ENCODE results near the gene COL4A3.

COL4A3 gene

GRCh38 chr2:227143895-227144294 lies 20.5 kb upstream of the COL4A3 start:
- Mint-ChIP-seq H3K4me3 (no peak overlapping the region), H3K27me3 (peaks cover 10% of the 10 kb centered on the region), H3K9me3 (no peaks in the 10 kb centered on the region), H3K36me3 (ENCODE audit: insufficient read depth) (no peaks in the 10 kb centered on the region), H3K27ac (ENCODE audit: low read depth) (no peak overlapping the region), H3K4me1 (no peaks in the 10 kb centered on the region)
- DNase-seq (ENCODE audit: low spot score in 2 of 2) (no peak), ATAC-seq (replicated peaks; ENCODE audit: extremely low read depth, poor library complexity, severe bottlenecking) (no peak)

- Mint-ChIP-seq H3K36me3 (ENCODE audit: insufficient read depth) (no peaks in the 10 kb centered on the region), H3K4me3 (no peak overlapping the region), H3K4me1 (no peaks in the 10 kb centered on the region), H3K27me3 (peaks cover 10% of the 10 kb centered on the region), H3K27ac (ENCODE audit: low read depth) (no peak overlapping the region), H3K9me3 (no peaks in the 10 kb centered on the region)
- ATAC-seq (replicated peaks; ENCODE audit: extremely low read depth, poor library complexity, severe bottlenecking) (no peak), DNase-seq (ENCODE audit: low spot score in 2 of 2) (no peak)
Observed at GRCh38 chr2:227146456-227146855, 18.0 kb upstream of the COL4A3 start.

GRCh38 chr2:227147023-227147422 lies 17.4 kb upstream of the COL4A3 start:
- no peak for ATAC-seq (replicated peaks; ENCODE audit: extremely low read depth, poor library complexity, severe bottlenecking)
- Mint-ChIP-seq H3K9me3 (no peaks in the 10 kb centered on the region), H3K27ac (ENCODE audit: low read depth) (no peak overlapping the region), H3K27me3 (peaks cover 10% of the 10 kb centered on the region), H3K4me1 (no peaks in the 10 kb centered on the region), H3K36me3 (ENCODE audit: insufficient read depth) (no peaks in the 10 kb centered on the region), H3K4me3 (no peak overlapping the region)
- DNase-seq (ENCODE audit: low spot score in 2 of 2): no peak

GRCh38 chr2:227148106-227148505 lies 16.3 kb upstream of the COL4A3 start:
- Mint-ChIP-seq H3K36me3 (ENCODE audit: insufficient read depth) (no peaks in the 10 kb centered on the region), H3K27ac (ENCODE audit: low read depth) (no peak overlapping the region), H3K9me3 (no peaks in the 10 kb centered on the region), H3K4me1 (no peaks in the 10 kb centered on the region), H3K4me3 (no peak overlapping the region), H3K27me3 (peaks cover 19% of the 10 kb centered on the region)
- ATAC-seq (replicated peaks; ENCODE audit: extremely low read depth, poor library complexity, severe bottlenecking) (no peak), DNase-seq (ENCODE audit: low spot score in 2 of 2) (no peak)

GRCh38 chr2:227150222-227150936 lies 14.0 kb upstream of the COL4A3 start:
- H3K27me3 Mint-ChIP-seq: peaks cover 41% of the 10 kb centered on the region
- peaks cover 2% of the 10 kb centered on the region for H3K36me3 Mint-ChIP-seq (ENCODE audit: insufficient read depth)
- no peak overlapping the region for H3K4me3 Mint-ChIP-seq
- ATAC-seq (replicated peaks; ENCODE audit: extremely low read depth, poor library complexity, severe bottlenecking) (no peak), DNase-seq (ENCODE audit: low spot score in 2 of 2) (no peak)
- H3K27ac Mint-ChIP-seq (ENCODE audit: low read depth): no peak overlapping the region
- H3K9me3 Mint-ChIP-seq: no peaks in the 10 kb centered on the region
- no peaks in the 10 kb centered on the region for H3K4me1 Mint-ChIP-seq

- Mint-ChIP-seq H3K4me3 (no peak overlapping the region), H3K4me1 (no peaks in the 10 kb centered on the region), H3K27me3 (peaks cover 49% of the 10 kb centered on the region), H3K27ac (ENCODE audit: low read depth) (no peak overlapping the region), H3K36me3 (ENCODE audit: insufficient read depth) (peaks cover 2% of the 10 kb centered on the region), H3K9me3 (no peaks in the 10 kb centered on the region)
- DNase-seq (ENCODE audit: low spot score in 2 of 2) (no peak), ATAC-seq (replicated peaks; ENCODE audit: extremely low read depth, poor library complexity, severe bottlenecking) (no peak)
Observed at GRCh38 chr2:227152093-227152766, 12.2 kb upstream of the COL4A3 start.

- DNase-seq (ENCODE audit: low spot score in 2 of 2) (no peak), ATAC-seq (replicated peaks; ENCODE audit: extremely low read depth, poor library complexity, severe bottlenecking) (no peak)
- Mint-ChIP-seq H3K27ac (ENCODE audit: low read depth) (no peak overlapping the region), H3K9me3 (no peaks in the 10 kb centered on the region), H3K36me3 (ENCODE audit: insufficient read depth) (peaks cover 2% of the 10 kb centered on the region), H3K4me3 (no peak overlapping the region), H3K4me1 (no peaks in the 10 kb centered on the region), H3K27me3 (peaks cover 50% of the 10 kb centered on the region)
Observed at GRCh38 chr2:227153307-227153706, 11.1 kb upstream of the COL4A3 start.

- H3K9me3 Mint-ChIP-seq: no peaks in the 10 kb centered on the region
- H3K36me3 Mint-ChIP-seq (ENCODE audit: insufficient read depth): peaks cover 2% of the 10 kb centered on the region
- ATAC-seq (replicated peaks; ENCODE audit: extremely low read depth, poor library complexity, severe bottlenecking) (no peak), DNase-seq (ENCODE audit: low spot score in 2 of 2) (no peak)
- H3K4me3 Mint-ChIP-seq: no peak overlapping the region
- H3K27me3 Mint-ChIP-seq: peaks cover 53% of the 10 kb centered on the region
- no peak overlapping the region for H3K27ac Mint-ChIP-seq (ENCODE audit: low read depth)
- H3K4me1 Mint-ChIP-seq: no peaks in the 10 kb centered on the region
Observed at GRCh38 chr2:227153758-227154486, 10.5 kb upstream of the COL4A3 start.

GRCh38 chr2:227154986-227155774 lies 9.2 kb upstream of the COL4A3 start:
- Mint-ChIP-seq H3K4me3 (no peak overlapping the region), H3K4me1 (no peaks in the 10 kb centered on the region), H3K9me3 (no peaks in the 10 kb centered on the region), H3K36me3 (ENCODE audit: insufficient read depth) (peaks cover 2% of the 10 kb centered on the region), H3K27ac (ENCODE audit: low read depth) (no peak overlapping the region), H3K27me3 (peaks cover 66% of the 10 kb centered on the region)
- no peak for ATAC-seq (replicated peaks; ENCODE audit: extremely low read depth, poor library complexity, severe bottlenecking)
- no peak for DNase-seq (ENCODE audit: low spot score in 2 of 2)

- ATAC-seq (replicated peaks; ENCODE audit: extremely low read depth, poor library complexity, severe bottlenecking): no peak
- H3K27ac Mint-ChIP-seq (ENCODE audit: low read depth): no peak overlapping the region
Observed at GRCh38 chr2:227160164-227160563, 4.3 kb upstream of the COL4A3 start.

GRCh38 chr2:227161947-227162346 lies 2.5 kb upstream of the COL4A3 start:
- Mint-ChIP-seq H3K27ac (ENCODE audit: low read depth) (no peak overlapping the region), H3K4me3 (no peak overlapping the region), H3K36me3 (ENCODE audit: insufficient read depth) (peaks cover 2% of the 10 kb centered on the region), H3K9me3 (no peaks in the 10 kb centered on the region), H3K27me3 (peaks cover 75% of the 10 kb centered on the region), H3K4me1 (no peaks in the 10 kb centered on the region)
- no peak for DNase-seq (ENCODE audit: low spot score in 2 of 2)
- ATAC-seq (replicated peaks; ENCODE audit: extremely low read depth, poor library complexity, severe bottlenecking): no peak

More at GRCh38 chr2:227160164-227160563, 4.3 kb upstream of the COL4A3 start:
- H3K9me3 Mint-ChIP-seq: no peaks in the 10 kb centered on the region
- no peaks in the 10 kb centered on the region for H3K36me3 Mint-ChIP-seq (ENCODE audit: insufficient read depth)
- peaks cover 75% of the 10 kb centered on the region for H3K27me3 Mint-ChIP-seq
- H3K4me3 Mint-ChIP-seq: no peak overlapping the region
- H3K4me1 Mint-ChIP-seq: no peaks in the 10 kb centered on the region
- DNase-seq (ENCODE audit: low spot score in 2 of 2): no peak

- peaks cover 83% of the 10 kb centered on the region for H3K27me3 Mint-ChIP-seq
- peaks cover 2% of the 10 kb centered on the region for H3K36me3 Mint-ChIP-seq (ENCODE audit: insufficient read depth)
- DNase-seq (ENCODE audit: low spot score in 2 of 2): no peak
- H3K27ac Mint-ChIP-seq (ENCODE audit: low read depth): no peak overlapping the region
- ATAC-seq (replicated peaks; ENCODE audit: extremely low read depth, poor library complexity, severe bottlenecking): no peak
- H3K9me3 Mint-ChIP-seq: no peaks in the 10 kb centered on the region
- no peaks in the 10 kb centered on the region for H3K4me1 Mint-ChIP-seq
- peak overlapping the region; percentile 33 for H3K4me3 Mint-ChIP-seq
Observed at GRCh38 chr2:227163485-227163997, 883 bp upstream of the COL4A3 start.

All from central memory CD8-positive, alpha-beta T cell (primary cell).